CD4-positive, alpha-beta T cell (primary cell): Measurements from ENCODE around the gene CSNK2B. TPM values are rescaled to one million over a fixed set of nuclear protein-coding genes. Genes with fewer than 3 reads are reported as not detected.

ENCODE experiments used
- ATAC-seq: fragments of 200-7000 bp; cut with Tn5 transposase; one replicate; pipeline ENCODE4 v1.10.0; 2022; ENCODE audit warnings: mild to moderate bottlenecking; ENCODE audit not compliant: poor library complexity
- CTCF ChIA-PET: fragments of 350-600 bp; sonication (Branson Sonifier 250); formaldehyde crosslinking; loops from one replicate; lab custom pipeline; 2021; ENCODE audit warnings: antibody characterized with exemption, inconsistent platforms; lab: Charles Lee
- POLR2A ChIA-PET: fragments of 350-600 bp; sonication (Branson Sonifier 250); formaldehyde crosslinking; loops from one replicate; lab custom pipeline; 2021; ENCODE audit warnings: antibody characterized with exemption, inconsistent platforms; lab: Charles Lee
- DNase-seq, 14 experiments: peaks; one replicate each; pipeline ENCODE4 v3.0.0-alpha.2; 2013 to 2020; ENCODE audit warnings: mixed read lengths in 2 of 14
- H3K27ac ChIP-seq, 2 donors: one replicate each; pipeline versions ENCODE4 v1.5.1 to v1.7.0; 2013; ENCODE audit warnings: low read length in 2 of 2, low read depth in 1 of 2, mild to moderate bottlenecking in 1 of 2
- H3K27me3 ChIP-seq, 2 experiments: 1 replicate in 1 of 2; 2 replicates in 1 of 2; pipeline versions ENCODE4 v1.6.1 to v1.7.0; 2013; ENCODE audit warnings: low read length in 2 of 2, control low read depth in 1 of 2, mild to moderate bottlenecking in 1 of 2, moderate library complexity in 1 of 2; ENCODE audit not compliant: insufficient read depth in 2 of 2, control insufficient read depth in 1 of 2
- H3K36me3 ChIP-seq: one replicate; pipeline ENCODE4 v1.6.1; 2013; ENCODE audit warnings: low read length, control low read depth; ENCODE audit not compliant: insufficient read depth
- H3K4me1 ChIP-seq: one replicate; pipeline ENCODE4 v1.6.1; 2013; ENCODE audit warnings: low read length, control low read depth; ENCODE audit not compliant: insufficient read depth
- H3K4me3 ChIP-seq: one replicate; pipeline ENCODE4 v1.5.1; 2013; ENCODE audit warnings: mild to moderate bottlenecking, low read length, moderate library complexity
- H3K9me3 ChIP-seq, 2 experiments: 1 replicate in 1 of 2; 2 replicates in 1 of 2; pipeline versions ENCODE4 v1.6.1 to v1.7.0; 2013; ENCODE audit warnings: low read length in 2 of 2, mild to moderate bottlenecking in 2 of 2, control low read depth in 1 of 2, moderate library complexity in 1 of 2; ENCODE audit not compliant: control insufficient read depth in 1 of 2, insufficient read depth in 1 of 2
- H3K27ac Mint-ChIP-seq: one replicate; pipeline ENCODE4 v1.8.0; 2020; ENCODE audit warnings: mixed read lengths
- H3K27me3 Mint-ChIP-seq: one replicate; pipeline ENCODE4 v1.8.0; 2021; ENCODE audit warnings: mixed read lengths
- H3K36me3 Mint-ChIP-seq: one replicate; pipeline ENCODE4 v1.8.0; 2021; ENCODE audit warnings: low read depth, mixed read lengths
- H3K4me1 Mint-ChIP-seq: one replicate; pipeline ENCODE4 v1.8.0; 2021; ENCODE audit warnings: low read depth, mixed read lengths
- H3K4me3 Mint-ChIP-seq: one replicate; pipeline ENCODE4 v1.8.0; 2020; ENCODE audit warnings: mild to moderate bottlenecking, mixed read lengths
- H3K9me3 Mint-ChIP-seq: one replicate; pipeline ENCODE4 v1.8.0; 2020; ENCODE audit warnings: mixed read lengths
- intact Hi-C, 2 experiments: fragments of 100-400 bp; cut with DNase I in 1 of 2; cut with micrococcal nuclease in 1 of 2; formaldehyde crosslinking; loops; one replicate each; pipeline versions ENCODE4 v1.15.1 to v1.9.0; 2023 to 2025; cut with DNase I, micrococcal nuclease
- total RNA-seq, 174 experiments: library from RNA in 2 of 174; stranded (reverse) in 2 of 174; gene quantifications; one replicate each; pipeline ENCODE4 v1.2.3 and lab custom pipeline; 2021 to 2026
- TF ChIP-seq, protein P1 (sequence below): fragments of 200-600 bp; IDR thresholded peaks from one replicate; pipeline ENCODE4 v1.8.0; 2022; ENCODE audit warnings: antibody characterized with exemption, mild to moderate bottlenecking

CSNK2B gene
- total RNA-seq, 2 experiments from 2014 or later, result 88.0 to 92.6 TPM

DNA sequence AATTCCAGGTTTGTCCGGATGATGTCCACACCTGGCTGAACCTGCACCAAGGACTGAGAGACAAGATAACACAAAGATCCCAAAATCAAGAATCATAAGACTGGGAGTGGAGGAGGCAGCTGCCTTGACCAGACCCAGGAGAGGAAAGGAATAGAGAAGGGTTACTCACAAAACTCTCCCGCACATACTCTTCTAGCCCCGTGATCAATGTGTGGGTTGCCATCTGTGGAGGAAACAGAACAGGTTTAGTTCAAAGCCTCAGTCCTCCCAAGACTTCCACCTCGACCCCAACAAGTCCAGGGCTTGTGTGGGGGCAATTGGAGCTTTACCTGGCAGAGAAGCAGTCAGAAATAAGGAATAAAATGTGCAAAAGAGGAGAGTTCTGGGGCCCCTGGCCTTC is 24.5 kb upstream of the CSNK2B start:
- Mint-ChIP-seq H3K27ac (no peak overlapping the region), H3K9me3 (no peaks in the 10 kb centered on the region), H3K36me3 (peaks cover 91% of the 10 kb centered on the region), H3K27me3 (no peaks in the 10 kb centered on the region), H3K4me3 (no peak overlapping the region), H3K4me1 (peaks cover 7% of the 10 kb centered on the region)
- ChIA-PET POLR2A (interaction anchor here (3.7 kb wide), 1 partner anchor 11 kb away, joined by 19 read pairs; the partner anchor contains the start of gene BAG6), CTCF (no interaction called here)
- H3K27ac ChIP-seq, result no peak overlapping the region
- DNase-seq (no peak), ATAC-seq (no peak)
- H3K9me3 ChIP-seq, result no peaks in the 10 kb centered on the region
- no peaks in the 10 kb centered on the region for H3K27me3 ChIP-seq
- no peaks in the 10 kb centered on the region for H3K4me1 ChIP-seq
- TF ChIP-seq, protein P1, sequence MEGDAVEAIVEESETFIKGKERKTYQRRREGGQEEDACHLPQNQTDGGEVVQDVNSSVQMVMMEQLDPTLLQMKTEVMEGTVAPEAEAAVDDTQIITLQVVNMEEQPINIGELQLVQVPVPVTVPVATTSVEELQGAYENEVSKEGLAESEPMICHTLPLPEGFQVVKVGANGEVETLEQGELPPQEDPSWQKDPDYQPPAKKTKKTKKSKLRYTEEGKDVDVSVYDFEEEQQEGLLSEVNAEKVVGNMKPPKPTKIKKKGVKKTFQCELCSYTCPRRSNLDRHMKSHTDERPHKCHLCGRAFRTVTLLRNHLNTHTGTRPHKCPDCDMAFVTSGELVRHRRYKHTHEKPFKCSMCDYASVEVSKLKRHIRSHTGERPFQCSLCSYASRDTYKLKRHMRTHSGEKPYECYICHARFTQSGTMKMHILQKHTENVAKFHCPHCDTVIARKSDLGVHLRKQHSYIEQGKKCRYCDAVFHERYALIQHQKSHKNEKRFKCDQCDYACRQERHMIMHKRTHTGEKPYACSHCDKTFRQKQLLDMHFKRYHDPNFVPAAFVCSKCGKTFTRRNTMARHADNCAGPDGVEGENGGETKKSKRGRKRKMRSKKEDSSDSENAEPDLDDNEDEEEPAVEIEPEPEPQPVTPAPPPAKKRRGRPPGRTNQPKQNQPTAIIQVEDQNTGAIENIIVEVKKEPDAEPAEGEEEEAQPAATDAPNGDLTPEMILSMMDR, result no peak
- no peak overlapping the region for H3K4me3 ChIP-seq
- peaks cover 96% of the 10 kb centered on the region for H3K36me3 ChIP-seq
- intact Hi-C loops, result no loop called here

DNA sequence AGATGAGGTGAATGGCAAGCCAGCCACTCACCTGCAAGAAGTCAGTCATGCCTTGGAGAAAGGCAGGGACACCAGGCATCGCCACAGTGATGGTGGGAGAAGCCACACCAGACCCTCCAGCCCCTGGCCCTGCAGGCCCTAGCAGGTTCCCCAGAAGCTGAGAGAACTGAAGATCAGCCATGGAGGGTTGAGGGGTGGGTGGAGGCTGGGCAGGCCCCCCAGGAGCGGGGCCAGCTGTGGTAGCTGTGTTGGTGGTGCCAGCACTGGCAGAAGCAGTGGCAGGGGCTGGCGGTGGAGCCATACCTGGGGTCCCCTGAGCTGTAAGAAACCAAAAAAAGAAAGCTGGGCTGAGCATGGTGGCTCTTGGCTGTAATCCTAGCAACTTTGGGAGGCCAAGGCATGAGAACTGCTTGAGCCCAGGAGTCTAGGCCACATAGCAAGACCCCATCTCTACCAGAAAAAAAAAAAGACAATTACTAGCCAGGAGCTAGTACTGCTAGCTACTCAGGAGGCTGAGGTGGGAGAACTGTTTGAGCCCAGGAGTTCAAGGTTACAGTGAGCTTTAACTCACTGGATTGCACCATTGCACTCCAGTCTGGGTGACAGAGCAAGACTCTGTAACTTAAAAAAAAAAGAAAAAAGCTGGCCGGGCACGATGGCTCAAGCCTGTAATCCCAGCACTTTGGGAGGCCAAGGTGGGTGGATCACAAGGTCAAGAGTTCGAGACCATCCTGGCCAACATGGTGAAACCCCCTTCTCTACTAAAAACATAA is 22.9 kb upstream of the CSNK2B start:
- Mint-ChIP-seq H3K4me1 (peaks cover 7% of the 10 kb centered on the region), H3K36me3 (peaks cover 89% of the 10 kb centered on the region), H3K4me3 (no peak overlapping the region), H3K9me3 (no peaks in the 10 kb centered on the region), H3K27me3 (no peaks in the 10 kb centered on the region), H3K27ac (no peak overlapping the region)
- TF ChIP-seq, protein P1, result no peak
- Histone ChIP-seq H3K27ac (peak overlapping the region in 1 of 2 donors; percentile 21), H3K27me3 (no peaks in the 10 kb centered on the region), H3K4me1 (no peaks in the 10 kb centered on the region), H3K9me3 (no peaks in the 10 kb centered on the region), H3K4me3 (no peak overlapping the region), H3K36me3 (peaks cover 93% of the 10 kb centered on the region)
- POLR2A ChIA-PET, result interaction anchor here (0.9 kb wide), 1 partner anchor 221 kb away, joined by 3 read pairs; no protein-coding TSS in a partner anchor
- ATAC-seq (no peak), DNase-seq (no peak)
- CTCF ChIA-PET, result no interaction called here
- intact Hi-C loops, result no loop called here

DNA sequence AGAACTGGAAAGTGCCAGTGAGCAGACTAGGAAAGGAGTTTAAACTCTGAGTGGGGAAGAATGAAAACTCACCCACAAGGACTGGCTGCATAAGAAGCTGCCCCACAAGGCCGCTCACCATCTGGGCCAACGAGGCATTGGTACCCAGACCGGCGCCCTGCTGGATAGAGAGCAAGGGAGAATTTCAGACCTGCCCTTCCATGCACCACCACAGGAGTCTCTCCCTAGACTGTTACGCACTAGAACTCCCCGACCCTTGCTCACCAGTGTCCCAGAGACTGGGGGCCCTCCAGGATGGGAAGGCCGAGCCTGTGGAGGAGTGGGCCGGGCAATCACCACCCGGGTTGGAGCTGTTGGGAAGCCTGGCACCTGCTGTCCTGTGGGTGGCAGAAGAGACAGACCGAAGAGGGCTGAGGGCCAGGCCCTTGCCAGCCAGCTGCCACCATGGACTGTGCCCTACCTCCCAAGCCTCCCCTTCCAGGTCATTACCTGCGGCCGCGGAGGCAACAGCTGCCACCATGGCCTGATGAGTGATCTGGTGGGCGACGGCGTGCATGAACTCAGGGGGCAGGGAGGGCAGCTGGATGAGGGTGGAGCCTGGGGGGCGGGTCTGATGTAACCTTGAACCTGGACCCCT is 21.9 kb upstream of the CSNK2B start:
- no peak for DNase-seq
- no peak overlapping the region for H3K27ac Mint-ChIP-seq
- H3K4me1 Mint-ChIP-seq, result peaks cover 11% of the 10 kb centered on the region
- Histone ChIP-seq H3K4me1 (no peaks in the 10 kb centered on the region), H3K9me3 (no peaks in the 10 kb centered on the region), H3K27me3 (no peaks in the 10 kb centered on the region), H3K36me3 (peaks cover 95% of the 10 kb centered on the region), H3K27ac (no peak overlapping the region), H3K4me3 (no peak overlapping the region)
- ATAC-seq, result no peak
- ChIA-PET CTCF (no interaction called here), POLR2A (interaction anchor here (0.9 kb wide), 1 partner anchor 220 kb away, joined by 3 read pairs; no protein-coding TSS in a partner anchor)
- H3K27me3 Mint-ChIP-seq, result no peaks in the 10 kb centered on the region
- TF ChIP-seq, protein P1, result no peak
- H3K9me3 Mint-ChIP-seq, result no peaks in the 10 kb centered on the region
- H3K4me3 Mint-ChIP-seq, result no peak overlapping the region
- peaks cover 92% of the 10 kb centered on the region for H3K36me3 Mint-ChIP-seq
- intact Hi-C loops, result no loop called here
